ENCODE measurements around the gene GMFB. TPM values are rescaled to one million over a fixed set of nuclear protein-coding genes. Genes with fewer than 3 reads are reported as not detected.

The GMFB gene
- polyA plus RNA-seq, 2 of the 4 experiments (the other 2 are of a cell fraction): 45.5 to 66.7 TPM

- TF ChIP-seq CHD2 (IDR thresholded peaks at IDR 0.05; ENCODE audit: low read length, partially characterized antibody) (no peak), RCOR1 (IDR thresholded peaks at IDR 0.05; ENCODE audit: low read depth, low read length) (no peak), NFE2L2 (conservative IDR thresholded peaks at IDR 0.05; ENCODE audit: low read length) (no peak), HDAC2 (IDR thresholded peaks at IDR 0.05) (no peak), MAX (IDR thresholded peaks at IDR 0.05) (peak; percentile 83), POLR2AphosphoS2 (conservative IDR thresholded peaks at IDR 0.05; ENCODE audit: low read length) (no peak), MYC (IDR thresholded peaks at IDR 0.05; ENCODE audit: borderline replicate concordance, low read length) (peak; percentile 62), GATA3 (IDR thresholded peaks at IDR 0.05; ENCODE audit: borderline replicate concordance) (peak; percentile 36), CHD4 (IDR thresholded peaks at IDR 0.05; ENCODE audit: borderline replicate concordance) (no peak), CBX2 (IDR thresholded peaks at IDR 0.05; ENCODE audit: borderline replicate concordance, low read depth) (no peak), TP53 (CRISPR knock-in tag; IDR thresholded peaks at IDR 0.05) (no peak), FOXS1 (CRISPR knock-in tag; IDR thresholded peaks at IDR 0.05) (no peak), RARB (CRISPR knock-in tag; IDR thresholded peaks at IDR 0.05) (no peak), MAZ (IDR thresholded peaks at IDR 0.05; ENCODE audit: borderline replicate concordance, low read depth, low read length) (peak; percentile 20; the same call in 1 of the 2 replicates), CTCF (IDR thresholded peaks at IDR 0.05) (peak; percentile 33; the same call in 2 of the 3 replicates), JUN (IDR thresholded peaks at IDR 0.05) (peak; percentile 59 to 76; a peak in 3 of 5 replicates), FOSB (CRISPR knock-in tag; IDR thresholded peaks at IDR 0.05) (no peak), ZC3H11A (IDR thresholded peaks at IDR 0.05) (no peak), RAD21 (conservative IDR thresholded peaks at IDR 0.05 in 1 of 2, IDR thresholded peaks at IDR 0.05 in 1 of 2) (peak in 1 of 2 experiments; percentile 40; a peak in 3 of 5 replicates), FOSL2 (IDR thresholded peaks at IDR 0.05) (no peak), FOSL2 (CRISPR knock-in tag; IDR thresholded peaks at IDR 0.05) (no peak), REST (IDR thresholded peaks at IDR 0.05) (no peak), EHMT2 (IDR thresholded peaks at IDR 0.05; ENCODE audit: low read depth) (no peak), KDM5A (IDR thresholded peaks at IDR 0.05) (no peak), EHF (CRISPR knock-in tag; IDR thresholded peaks at IDR 0.05) (no peak), HOXB5 (CRISPR knock-in tag; IDR thresholded peaks at IDR 0.05) (no peak), PHF8 (IDR thresholded peaks at IDR 0.05; ENCODE audit: borderline replicate concordance, low read depth) (peak; percentile 90), KDM1A (IDR thresholded peaks at IDR 0.05; ENCODE audit: low read depth) (no peak), SREBF2 (IDR thresholded peaks at IDR 0.05) (no peak), BCL3 (IDR thresholded peaks at IDR 0.05) (0 out of 3 replicates have a peak, but pooled peaks have one; percentile 59), CBX8 (IDR thresholded peaks at IDR 0.05) (no peak), ATOH8 (CRISPR knock-in tag; IDR thresholded peaks at IDR 0.05; ENCODE audit: low read depth) (no peak), TFCP2L1 (CRISPR knock-in tag; IDR thresholded peaks at IDR 0.05) (no peak), NR3C1 (IDR thresholded peaks at IDR 0.05) (no peak), HES2 (IDR thresholded peaks at IDR 0.05) (no peak)
Observed at GRCh38 chr14:54509546-54510501, 21.0 kb upstream of the GMFB start, which contains the start of gene CGRRF1 (continued).

Data from A549 (cell line).